Caco-2 (cell line): ENCODE results near the gene RFX1. TPM values are rescaled to one million over a fixed set of nuclear protein-coding genes. Genes with fewer than 3 reads are reported as not detected.

ENCODE experiments used
- BruUV-seq: library from RNA; stranded (reverse); fragments of 400-500 nt; replicated peaks from 2 replicates; lab custom pipeline; 2021; lab: Mats Ljungman, UMichigan
- CTCF ChIA-PET: fragments of 300-600 bp; sonication (Branson Sonifier 250); formaldehyde crosslinking; loops from one replicate; lab custom pipeline; 2022; ENCODE audit warnings: antibody characterized with exemption; lab: Charles Lee
- POLR2A ChIA-PET: fragments of 300-600 bp; sonication (Branson Sonifier 250); formaldehyde crosslinking; loops from one replicate; lab custom pipeline; 2022; ENCODE audit warnings: antibody characterized with exemption; lab: Charles Lee
- DNase-seq, 2 experiments: peaks; one replicate each; pipeline versions ENCODE4 v3.0.0 to v3.0.0-alpha.2; 2020 to 2022
- H3K27me3 ChIP-seq: replicated peaks from 2 replicates; pipeline ENCODE4 v1.6.0; 2011; ENCODE audit warnings: low read length; ENCODE audit not compliant: control insufficient read depth, insufficient read depth
- H3K36me3 ChIP-seq: 2 replicates; pipeline ENCODE4 v1.5.1; 2011; ENCODE audit warnings: low read length; ENCODE audit not compliant: control insufficient read depth, insufficient read depth
- H3K4me1 ChIP-seq: fragments of 250-450 bp; sonication (Bioruptor Pico); 2 replicates; pipeline ENCODE4 v1.5.1; 2020; ENCODE audit warnings: mild to moderate bottlenecking
- H3K4me3 ChIP-seq: 2 replicates; pipeline ENCODE4 v1.5.1; 2011; ENCODE audit warnings: low read depth, mild to moderate bottlenecking, control low read depth, low read length
- H3K9me3 ChIP-seq: fragments of 250-450 bp; sonication (Bioruptor Pico); 2 replicates; pipeline ENCODE4 v1.5.1; 2020; ENCODE audit warnings: mild to moderate bottlenecking, moderate library complexity
- H3K27ac Mint-ChIP-seq: one replicate; pipeline ENCODE4 v1.8.0; 2022; ENCODE audit warnings: mixed read lengths; ENCODE audit not compliant: unreplicated experiment
- H3K27me3 Mint-ChIP-seq: one replicate; pipeline ENCODE4 v1.8.0; 2022; ENCODE audit warnings: mixed read lengths; ENCODE audit not compliant: insufficient read depth, unreplicated experiment
- H3K36me3 Mint-ChIP-seq: one replicate; pipeline ENCODE4 v1.8.0; 2022; ENCODE audit warnings: mild to moderate bottlenecking, mixed read lengths; ENCODE audit not compliant: insufficient read depth, unreplicated experiment
- H3K4me1 Mint-ChIP-seq: one replicate; pipeline ENCODE4 v1.8.0; 2022; ENCODE audit warnings: low read depth, mixed read lengths; ENCODE audit not compliant: unreplicated experiment
- H3K4me3 Mint-ChIP-seq: one replicate; pipeline ENCODE4 v1.8.0; 2022; ENCODE audit warnings: mild to moderate bottlenecking, moderate library complexity, mixed read lengths; ENCODE audit not compliant: unreplicated experiment
- H3K9me3 Mint-ChIP-seq: one replicate; pipeline ENCODE4 v1.8.0; 2022; ENCODE audit warnings: mixed read lengths; ENCODE audit not compliant: unreplicated experiment
- intact Hi-C: fragments of 100-400 bp; cut with micrococcal nuclease; formaldehyde crosslinking; loops from one replicate; pipeline ENCODE4 v1.10.0; 2022; ENCODE audit not compliant: unreplicated experiment
- total RNA-seq: library from RNA; stranded (reverse); gene quantifications from 2 replicates; pipeline ENCODE4 v1.2.3, GENCODE V29; 2022
- TF ChIP-seq, protein P1 (sequence below), 2 experiments: fragments of 200-600 bp in 1 of 2; IDR thresholded peaks; 1 replicate in 1 of 2; 2 replicates in 1 of 2; pipeline versions ENCODE4 v1.5.1 to v1.8.0; 2011 to 2022; ENCODE audit warnings: antibody characterized with exemption in 1 of 2, control low read depth in 1 of 2, inconsistent platforms in 1 of 2, low read depth in 1 of 2, low read length in 1 of 2, mild to moderate bottlenecking in 1 of 2, moderate library complexity in 1 of 2; ENCODE audit not compliant: insufficient read depth in 1 of 2, severe bottlenecking in 1 of 2, unreplicated experiment in 1 of 2

The RFX1 gene
- total RNA-seq, 1 experiment from 2014 or later: 11.5 TPM

DNA sequence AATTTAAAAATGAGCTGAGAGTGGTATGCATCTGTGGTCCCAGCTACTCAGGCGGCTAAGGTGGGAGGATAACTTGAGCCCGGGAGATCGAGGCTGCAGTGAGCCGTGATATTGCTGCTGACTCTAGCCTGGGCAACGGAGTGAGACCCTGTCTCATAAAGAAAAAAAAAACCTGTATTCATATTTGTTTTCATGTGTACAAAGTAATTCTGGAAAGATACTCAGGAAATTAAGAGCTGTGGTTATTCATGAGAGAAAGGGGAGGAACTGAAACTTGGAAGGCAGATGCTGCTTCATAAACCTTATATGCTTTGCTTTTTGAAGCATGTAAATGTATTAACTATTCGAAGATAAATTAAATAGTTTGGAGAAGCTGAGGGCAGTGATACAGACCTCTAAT is 13.0 kb upstream of the RFX1 start:
- POLR2A ChIA-PET: interaction anchor here (0.6 kb wide), 1 partner anchor 268 kb away, joined by 9 read pairs; no protein-coding TSS in a partner anchor
- TF ChIP-seq, protein P1, sequence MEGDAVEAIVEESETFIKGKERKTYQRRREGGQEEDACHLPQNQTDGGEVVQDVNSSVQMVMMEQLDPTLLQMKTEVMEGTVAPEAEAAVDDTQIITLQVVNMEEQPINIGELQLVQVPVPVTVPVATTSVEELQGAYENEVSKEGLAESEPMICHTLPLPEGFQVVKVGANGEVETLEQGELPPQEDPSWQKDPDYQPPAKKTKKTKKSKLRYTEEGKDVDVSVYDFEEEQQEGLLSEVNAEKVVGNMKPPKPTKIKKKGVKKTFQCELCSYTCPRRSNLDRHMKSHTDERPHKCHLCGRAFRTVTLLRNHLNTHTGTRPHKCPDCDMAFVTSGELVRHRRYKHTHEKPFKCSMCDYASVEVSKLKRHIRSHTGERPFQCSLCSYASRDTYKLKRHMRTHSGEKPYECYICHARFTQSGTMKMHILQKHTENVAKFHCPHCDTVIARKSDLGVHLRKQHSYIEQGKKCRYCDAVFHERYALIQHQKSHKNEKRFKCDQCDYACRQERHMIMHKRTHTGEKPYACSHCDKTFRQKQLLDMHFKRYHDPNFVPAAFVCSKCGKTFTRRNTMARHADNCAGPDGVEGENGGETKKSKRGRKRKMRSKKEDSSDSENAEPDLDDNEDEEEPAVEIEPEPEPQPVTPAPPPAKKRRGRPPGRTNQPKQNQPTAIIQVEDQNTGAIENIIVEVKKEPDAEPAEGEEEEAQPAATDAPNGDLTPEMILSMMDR (IDR thresholded peaks at IDR 0.05; ENCODE audit: insufficient read depth in 1 of 2, low read depth in 1 of 2, low read length in 1 of 2, severe bottlenecking in 1 of 2, unreplicated experiment in 1 of 2): no peak
- Mint-ChIP-seq H3K9me3 (no peaks in the 10 kb centered on the region), H3K4me1 (peaks cover 13% of the 10 kb centered on the region), H3K4me3 (no peak overlapping the region), H3K27ac (no peak overlapping the region), H3K36me3 (peaks cover 5% of the 10 kb centered on the region), H3K27me3 (no peaks in the 10 kb centered on the region)
- no peaks in the 10 kb centered on the region for H3K4me1 ChIP-seq
- no peaks in the 10 kb centered on the region for H3K27me3 ChIP-seq
- H3K9me3 ChIP-seq: no peaks in the 10 kb centered on the region
- CTCF ChIA-PET: interaction anchor here (0.6 to 0.7 kb wide), 3 partner anchors 26 to 851 kb away, joined by 3 read pairs; no protein-coding TSS in a partner anchor
- intact Hi-C loops: no loop called here
- BruUV-seq: no TSS peak
- no peak overlapping the region for H3K4me3 ChIP-seq
- no peaks in the 10 kb centered on the region for H3K36me3 ChIP-seq
- no peak for DNase-seq

DNA sequence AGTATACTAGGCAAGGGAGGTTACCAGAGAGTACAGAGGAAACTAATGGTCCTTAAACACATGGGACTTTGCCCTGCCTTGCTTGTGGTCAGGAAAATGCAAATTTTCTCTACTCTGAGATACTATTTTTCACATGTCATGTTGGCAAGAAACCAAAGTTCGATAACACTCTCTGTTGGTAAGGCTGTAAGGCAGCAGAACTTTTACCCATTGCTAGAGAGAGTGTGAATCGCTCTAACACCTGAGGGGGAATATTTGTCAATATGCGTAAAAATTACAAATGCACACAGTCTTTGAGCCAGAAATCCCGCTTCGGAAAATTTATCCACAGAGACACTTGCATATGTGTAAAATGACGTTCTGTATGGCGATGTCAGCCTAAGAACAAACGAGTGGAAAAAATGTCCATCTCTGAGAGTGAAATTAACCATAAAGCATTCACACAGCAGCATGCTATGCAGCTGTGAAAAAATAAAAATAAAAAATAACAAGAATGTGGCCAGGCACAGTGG is 9.5 kb upstream of the RFX1 start:
- no peaks in the 10 kb centered on the region for H3K9me3 ChIP-seq
- TF ChIP-seq, protein P1 (IDR thresholded peaks at IDR 0.05; ENCODE audit: insufficient read depth in 1 of 2, low read depth in 1 of 2, low read length in 1 of 2, severe bottlenecking in 1 of 2, unreplicated experiment in 1 of 2): no peak
- H3K27me3 ChIP-seq: no peaks in the 10 kb centered on the region
- intact Hi-C loops: no loop called here
- Mint-ChIP-seq H3K4me3 (no peak overlapping the region), H3K9me3 (no peaks in the 10 kb centered on the region), H3K4me1 (peaks cover 7% of the 10 kb centered on the region), H3K27ac (no peak overlapping the region), H3K27me3 (no peaks in the 10 kb centered on the region), H3K36me3 (peaks cover 5% of the 10 kb centered on the region)
- ChIA-PET POLR2A (interaction anchor here (0.6 kb wide), 1 partner anchor 109 kb away, joined by 3 read pairs; no protein-coding TSS in a partner anchor), CTCF (no interaction called here)
- H3K36me3 ChIP-seq: no peaks in the 10 kb centered on the region
- DNase-seq: no peak
- no peak overlapping the region for H3K4me3 ChIP-seq
- no peaks in the 10 kb centered on the region for H3K4me1 ChIP-seq
- no TSS peak for BruUV-seq

DNA sequence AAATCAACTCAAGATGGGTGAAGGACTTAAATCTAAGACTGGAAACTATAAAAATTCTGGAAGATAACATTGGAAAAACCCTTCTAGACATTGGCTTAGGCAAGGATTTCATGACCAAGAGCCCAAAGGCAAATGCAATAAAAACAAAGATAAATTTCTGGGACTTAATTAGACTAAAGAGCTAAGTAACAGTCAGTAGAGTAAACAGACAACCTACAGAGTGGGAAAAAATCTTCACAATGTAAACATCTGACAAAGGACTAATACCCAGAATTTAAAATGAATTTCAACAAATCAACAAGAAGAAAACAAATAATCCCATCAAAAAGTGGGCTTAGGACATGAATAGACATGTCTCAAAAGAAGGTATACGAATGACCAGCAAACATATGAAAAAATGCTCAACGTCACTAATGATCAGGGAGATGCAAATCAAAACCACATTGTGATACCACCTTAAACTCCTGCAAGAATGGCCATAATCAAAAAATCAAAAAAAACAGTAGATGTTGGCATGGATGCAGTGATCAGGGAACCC is 6.3 kb upstream of the RFX1 start:
- Histone ChIP-seq H3K9me3 (no peaks in the 10 kb centered on the region), H3K27me3 (no peaks in the 10 kb centered on the region), H3K4me3 (no peak overlapping the region), H3K4me1 (no peaks in the 10 kb centered on the region), H3K36me3 (no peaks in the 10 kb centered on the region)
- BruUV-seq: no TSS peak
- no peak for DNase-seq
- Mint-ChIP-seq H3K36me3 (no peaks in the 10 kb centered on the region), H3K4me1 (peaks cover under 1% of the 10 kb centered on the region), H3K9me3 (no peaks in the 10 kb centered on the region), H3K27ac (no peak overlapping the region), H3K4me3 (no peak overlapping the region), H3K27me3 (no peaks in the 10 kb centered on the region)
- intact Hi-C loops: no loop called here
- TF ChIP-seq, protein P1 (IDR thresholded peaks at IDR 0.05; ENCODE audit: insufficient read depth in 1 of 2, low read depth in 1 of 2, low read length in 1 of 2, severe bottlenecking in 1 of 2, unreplicated experiment in 1 of 2): no peak
- ChIA-PET POLR2A (no interaction called here), CTCF (no interaction called here)
